ENCODE results near the gene LRRK2. TPM values are rescaled to one million over a fixed set of nuclear protein-coding genes. Genes with fewer than 3 reads are reported as not detected.

Gene LRRK2
- total RNA-seq, 2 donors from 2014 or later: 8.2 to 13.7 TPM

DNA sequence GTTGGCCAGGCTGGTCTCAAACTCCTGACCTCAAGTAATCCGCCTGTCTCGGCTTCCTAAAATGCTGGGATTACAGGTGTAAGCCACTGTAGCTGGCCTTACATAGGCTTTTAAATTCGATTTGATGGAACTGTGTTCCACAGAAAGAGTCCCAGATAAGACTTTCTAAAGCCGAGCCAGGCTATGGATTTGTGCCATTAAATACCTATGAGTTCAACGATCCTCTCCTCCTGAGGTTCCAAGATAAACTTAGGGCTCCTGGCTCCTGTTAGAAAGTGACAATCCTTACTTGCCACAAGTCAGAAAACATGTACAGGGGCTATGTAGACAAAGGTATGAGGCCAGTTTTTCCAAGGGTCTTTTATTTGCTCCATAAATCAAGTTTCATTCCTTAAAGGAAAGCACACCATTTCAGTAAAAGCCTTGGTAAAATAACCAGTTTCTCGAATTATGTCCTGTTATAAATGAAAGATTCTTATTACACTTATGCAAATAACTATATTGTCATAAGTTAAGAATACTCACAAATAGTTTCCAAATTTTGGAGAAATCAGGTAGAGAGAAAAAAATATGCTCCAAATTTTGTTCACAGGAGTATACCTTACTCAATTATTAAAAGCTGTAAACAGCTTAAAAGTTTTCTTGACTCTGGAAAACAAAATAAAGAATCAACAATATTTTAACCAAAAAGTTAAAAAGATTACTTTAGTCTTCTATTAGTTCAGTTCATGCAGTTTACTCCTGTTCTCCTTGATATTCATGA is 36.1 kb upstream of the LRRK2 start:
- no peak overlapping the region for H3K27ac ChIP-seq
- H3K4me1 ChIP-seq: no peaks in the 10 kb centered on the region
- intact Hi-C loops (cut with DNase I): no loop called here
- no peaks in the 10 kb centered on the region for H3K27me3 ChIP-seq
- no peak overlapping the region for H3K4me3 ChIP-seq
- TF ChIP-seq, protein P1, sequence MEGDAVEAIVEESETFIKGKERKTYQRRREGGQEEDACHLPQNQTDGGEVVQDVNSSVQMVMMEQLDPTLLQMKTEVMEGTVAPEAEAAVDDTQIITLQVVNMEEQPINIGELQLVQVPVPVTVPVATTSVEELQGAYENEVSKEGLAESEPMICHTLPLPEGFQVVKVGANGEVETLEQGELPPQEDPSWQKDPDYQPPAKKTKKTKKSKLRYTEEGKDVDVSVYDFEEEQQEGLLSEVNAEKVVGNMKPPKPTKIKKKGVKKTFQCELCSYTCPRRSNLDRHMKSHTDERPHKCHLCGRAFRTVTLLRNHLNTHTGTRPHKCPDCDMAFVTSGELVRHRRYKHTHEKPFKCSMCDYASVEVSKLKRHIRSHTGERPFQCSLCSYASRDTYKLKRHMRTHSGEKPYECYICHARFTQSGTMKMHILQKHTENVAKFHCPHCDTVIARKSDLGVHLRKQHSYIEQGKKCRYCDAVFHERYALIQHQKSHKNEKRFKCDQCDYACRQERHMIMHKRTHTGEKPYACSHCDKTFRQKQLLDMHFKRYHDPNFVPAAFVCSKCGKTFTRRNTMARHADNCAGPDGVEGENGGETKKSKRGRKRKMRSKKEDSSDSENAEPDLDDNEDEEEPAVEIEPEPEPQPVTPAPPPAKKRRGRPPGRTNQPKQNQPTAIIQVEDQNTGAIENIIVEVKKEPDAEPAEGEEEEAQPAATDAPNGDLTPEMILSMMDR (IDR thresholded peaks at IDR 0.05): no peak
- no peak for TF ChIP-seq POLR2A (IDR thresholded peaks at IDR 0.05)
- H3K36me3 ChIP-seq (replicated peaks in 1 of 2; ENCODE audit: insufficient read depth in 1 of 2, low read depth in 2 of 2): no peaks in the 10 kb centered on the region
- ATAC-seq (no peak), DNase-seq (no peak)
- H3K9me3 ChIP-seq: no peaks in the 10 kb centered on the region
- WGBS, 2 donors: 76 to 77% methylated on average over 6 of the region's 6 CpGs

DNA sequence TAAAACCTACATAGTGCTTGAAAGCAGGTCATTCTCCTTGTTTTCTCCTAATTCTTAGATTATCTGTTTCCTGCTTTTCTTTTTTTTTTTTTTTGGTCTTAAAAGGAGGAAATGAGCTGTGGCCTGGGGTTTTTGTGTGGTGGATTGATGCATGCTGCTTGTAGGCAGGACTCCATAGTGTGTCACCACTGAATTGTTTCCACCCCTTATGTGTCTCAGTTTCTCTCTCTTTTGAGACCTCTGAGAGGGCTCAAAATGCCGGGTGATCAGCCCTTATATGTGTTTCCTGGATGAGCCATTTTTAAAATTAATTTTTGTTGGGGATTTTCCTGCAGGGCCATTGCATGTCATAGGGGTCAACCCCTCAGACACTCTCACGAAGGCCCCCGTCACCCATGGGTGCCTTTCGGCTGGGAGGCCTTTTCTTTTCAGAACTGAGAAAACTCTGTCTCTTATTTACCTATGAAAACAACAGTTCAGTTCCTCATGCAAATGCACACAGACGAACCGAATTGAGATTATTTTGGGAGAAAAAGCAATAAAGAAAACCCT is 32.0 kb upstream of the LRRK2 start:
- no peak overlapping the region for H3K4me3 ChIP-seq
- DNase-seq (no peak), ATAC-seq (no peak)
- intact Hi-C loops (cut with DNase I): no loop called here
- 80 to 85% methylated on average over 6 of the region's 6 CpGs for WGBS, 2 donors
- no peaks in the 10 kb centered on the region for H3K27me3 ChIP-seq
- H3K9me3 ChIP-seq: no peaks in the 10 kb centered on the region
- no peaks in the 10 kb centered on the region for H3K36me3 ChIP-seq (replicated peaks in 1 of 2; ENCODE audit: insufficient read depth in 1 of 2, low read depth in 2 of 2)
- H3K4me1 ChIP-seq: no peaks in the 10 kb centered on the region
- H3K27ac ChIP-seq: no peak overlapping the region
- TF ChIP-seq, protein P1 (IDR thresholded peaks at IDR 0.05): no peak
- no peak for TF ChIP-seq POLR2A (IDR thresholded peaks at IDR 0.05)

DNA sequence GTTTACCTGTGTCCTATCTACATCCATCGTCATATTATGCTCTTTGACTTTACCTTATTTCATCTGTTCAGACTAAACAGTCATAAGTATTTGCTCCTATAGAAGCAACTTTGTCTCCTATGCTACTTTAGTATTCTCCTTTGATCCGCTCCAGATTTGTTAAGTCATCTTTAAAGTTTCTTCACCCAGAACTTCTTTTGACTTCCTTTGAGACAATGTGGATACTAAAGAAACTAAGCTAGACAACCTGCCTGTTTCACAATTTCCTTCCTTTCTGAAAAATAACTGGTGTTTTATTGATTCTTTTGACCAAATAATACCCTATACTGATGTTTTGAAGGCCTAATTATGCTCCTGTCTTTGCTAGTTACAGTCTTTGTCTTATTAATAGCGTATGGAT is 30.0 kb upstream of the LRRK2 start:
- DNase-seq: no peak
- H3K4me1 ChIP-seq: no peaks in the 10 kb centered on the region
- ATAC-seq: no peak
- H3K27ac ChIP-seq: no peak overlapping the region
- intact Hi-C loops (cut with DNase I): no loop called here
- H3K9me3 ChIP-seq: no peaks in the 10 kb centered on the region
- WGBS, 2 donors: 92 to 93% methylated on average over 3 of the region's 3 CpGs
- H3K27me3 ChIP-seq: no peaks in the 10 kb centered on the region
- no peaks in the 10 kb centered on the region for H3K36me3 ChIP-seq (replicated peaks in 1 of 2; ENCODE audit: insufficient read depth in 1 of 2, low read depth in 2 of 2)
- H3K4me3 ChIP-seq: no peak overlapping the region
- TF ChIP-seq, protein P1 (IDR thresholded peaks at IDR 0.05): no peak

DNA sequence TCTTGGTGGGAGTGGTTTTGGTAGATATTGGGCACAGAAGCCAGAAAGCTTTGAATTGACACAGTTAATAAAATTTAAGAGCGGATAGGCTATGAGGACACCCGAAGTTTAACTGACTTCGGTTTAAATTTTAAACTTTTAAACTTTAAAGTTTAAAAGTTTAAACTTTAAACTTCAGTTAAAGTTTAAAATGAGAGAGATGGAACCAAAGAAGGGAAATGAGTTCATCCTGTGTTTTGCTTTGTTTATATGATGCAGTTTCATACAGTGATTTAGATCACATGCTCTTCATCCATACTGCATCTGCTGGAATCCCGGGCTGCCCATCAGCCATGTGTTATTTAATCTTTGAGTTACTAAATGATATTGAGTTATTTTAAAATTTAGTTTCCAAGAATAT is 27.2 kb upstream of the LRRK2 start:
- Histone ChIP-seq H3K9me3 (no peaks in the 10 kb centered on the region), H3K4me1 (no peaks in the 10 kb centered on the region), H3K4me3 (no peak overlapping the region), H3K27me3 (no peaks in the 10 kb centered on the region), H3K27ac (no peak overlapping the region), H3K36me3 (replicated peaks in 1 of 2; ENCODE audit: insufficient read depth in 1 of 2, low read depth in 2 of 2) (no peaks in the 10 kb centered on the region)
- TF ChIP-seq POLR2A (IDR thresholded peaks at IDR 0.05): no peak
- TF ChIP-seq, protein P1 (IDR thresholded peaks at IDR 0.05): no peak
- ATAC-seq (no peak), DNase-seq (no peak)
- intact Hi-C loops (cut with DNase I): no loop called here
- 76 to 82% methylated on average over 4 of the region's 4 CpGs for WGBS, 2 donors

DNA sequence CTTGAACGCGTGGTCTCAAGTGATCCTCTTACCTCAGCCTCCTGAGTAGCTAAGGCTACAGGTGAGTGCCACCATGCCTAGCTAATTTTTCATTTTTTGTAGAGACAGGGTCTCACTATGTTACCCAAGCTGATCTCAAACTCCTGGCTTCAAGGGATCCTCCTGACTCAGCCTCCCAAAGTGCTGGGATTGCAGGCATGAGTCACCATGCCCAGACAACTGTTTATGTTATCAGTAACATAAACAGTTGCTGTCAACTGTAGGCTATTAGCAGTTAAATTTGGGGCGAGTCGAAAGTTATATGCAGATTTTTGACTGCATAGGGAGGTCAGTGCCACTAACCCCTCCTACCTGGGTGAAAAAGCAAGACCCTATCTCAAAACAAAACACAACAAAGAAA is 26.2 kb upstream of the LRRK2 start:
- ATAC-seq: no peak
- intact Hi-C loops (cut with DNase I): no loop called here

More for the DNA sequence above, 26.2 kb upstream of the LRRK2 start:
- TF ChIP-seq POLR2A (IDR thresholded peaks at IDR 0.05): no peak
- TF ChIP-seq, protein P1 (IDR thresholded peaks at IDR 0.05): no peak
- Histone ChIP-seq H3K4me3 (no peak overlapping the region), H3K36me3 (replicated peaks in 1 of 2; ENCODE audit: insufficient read depth in 1 of 2, low read depth in 2 of 2) (no peaks in the 10 kb centered on the region), H3K27ac (no peak overlapping the region), H3K9me3 (no peaks in the 10 kb centered on the region), H3K27me3 (no peaks in the 10 kb centered on the region), H3K4me1 (no peaks in the 10 kb centered on the region)
- no peak for DNase-seq
- WGBS, 2 donors: 91 to 92% methylated on average over 4 of the region's 4 CpGs

All from body of pancreas (tissue), 4 donors.